Gastroesophageal sphincter (tissue), 3 donors: ENCODE measurements around the gene TRIM63.

ENCODE experiments used
- EP300 ChIP-seq: sonication (generic); formaldehyde crosslinking; IDR thresholded peaks from one replicate; pipeline ENCODE4 v1.6.1; 2017; ENCODE audit warnings: antibody characterized with exemption, mild to moderate bottlenecking
- POLR2A ChIP-seq, 2 donors: fragments of 450-650 bp; IDR thresholded peaks; one replicate each; pipeline ENCODE4 v1.6.1; 2017; ENCODE audit warnings: antibody characterized with exemption in 2 of 2, mild to moderate bottlenecking in 2 of 2, moderate library complexity in 1 of 2
- POLR2AphosphoS5 ChIP-seq: sonication (generic); formaldehyde crosslinking; IDR thresholded peaks from one replicate; pipeline ENCODE4 v1.6.1; 2017; ENCODE audit warnings: antibody characterized with exemption
- TF ChIP-seq, protein P1 (sequence below), 4 experiments: fragments of 200-600 bp in 2 of 4; fragments of 450-650 bp in 2 of 4; sonication (generic) in 1 of 4; IDR thresholded peaks; one replicate each; pipeline ENCODE4 v1.5.1; 2017 to 2019; ENCODE audit warnings: antibody characterized with exemption in 4 of 4, mild to moderate bottlenecking in 2 of 4, moderate library complexity in 2 of 4

DNA sequence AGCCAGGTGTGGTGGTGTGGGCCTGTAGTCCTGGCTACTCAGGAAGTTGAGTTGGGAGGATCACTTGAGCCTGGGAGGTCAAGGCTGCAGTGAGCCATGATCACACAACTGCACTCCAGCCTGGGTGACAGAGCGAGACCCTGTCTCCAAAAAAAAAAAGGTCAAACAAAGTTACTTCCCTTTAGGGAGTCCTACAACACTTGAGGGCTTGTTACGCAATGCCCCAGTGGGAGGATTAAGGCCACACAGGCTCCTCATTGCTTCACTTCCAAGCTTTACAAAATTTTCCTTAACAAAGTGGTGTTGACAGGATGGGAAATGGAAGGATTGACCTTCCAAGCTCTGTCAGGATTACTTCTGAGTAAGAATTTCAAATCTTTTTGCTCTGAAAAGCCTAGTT is 52.1 kb downstream of the TRIM63 start:
- TF ChIP-seq, protein P1, sequence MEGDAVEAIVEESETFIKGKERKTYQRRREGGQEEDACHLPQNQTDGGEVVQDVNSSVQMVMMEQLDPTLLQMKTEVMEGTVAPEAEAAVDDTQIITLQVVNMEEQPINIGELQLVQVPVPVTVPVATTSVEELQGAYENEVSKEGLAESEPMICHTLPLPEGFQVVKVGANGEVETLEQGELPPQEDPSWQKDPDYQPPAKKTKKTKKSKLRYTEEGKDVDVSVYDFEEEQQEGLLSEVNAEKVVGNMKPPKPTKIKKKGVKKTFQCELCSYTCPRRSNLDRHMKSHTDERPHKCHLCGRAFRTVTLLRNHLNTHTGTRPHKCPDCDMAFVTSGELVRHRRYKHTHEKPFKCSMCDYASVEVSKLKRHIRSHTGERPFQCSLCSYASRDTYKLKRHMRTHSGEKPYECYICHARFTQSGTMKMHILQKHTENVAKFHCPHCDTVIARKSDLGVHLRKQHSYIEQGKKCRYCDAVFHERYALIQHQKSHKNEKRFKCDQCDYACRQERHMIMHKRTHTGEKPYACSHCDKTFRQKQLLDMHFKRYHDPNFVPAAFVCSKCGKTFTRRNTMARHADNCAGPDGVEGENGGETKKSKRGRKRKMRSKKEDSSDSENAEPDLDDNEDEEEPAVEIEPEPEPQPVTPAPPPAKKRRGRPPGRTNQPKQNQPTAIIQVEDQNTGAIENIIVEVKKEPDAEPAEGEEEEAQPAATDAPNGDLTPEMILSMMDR (IDR thresholded peaks at IDR 0.05): no peak
- no peak for TF ChIP-seq EP300
- no peak for TF ChIP-seq POLR2A (IDR thresholded peaks at IDR 0.05)
- TF ChIP-seq POLR2AphosphoS5: no peak
